GM23338 (cell line): Measurements from ENCODE around the gene PALLD.

ENCODE experiments used
- EZH2 ChIP-seq: fragments of 200-600 bp; sonication (generic); IDR thresholded peaks from one replicate; pipeline ENCODE4 v1.8.0; 2017; ENCODE audit warnings: antibody characterized with exemption, mild to moderate bottlenecking, low read depth; ENCODE audit not compliant: unreplicated experiment
- POLR2AphosphoS5 ChIP-seq: IDR thresholded peaks from 2 replicates; pipeline ENCODE4 v1.6.1; 2016; ENCODE audit warnings: antibody characterized with exemption, low read depth
- TF ChIP-seq, protein P1 (sequence below): IDR thresholded peaks from 2 replicates; pipeline ENCODE4 v1.6.1; 2016; ENCODE audit warnings: antibody characterized with exemption
- TF ChIP-seq, protein P2 (sequence below), 2 experiments: fragments of 200-600 bp in 1 of 2; sonication (generic) in 1 of 2; conservative IDR thresholded peaks; 2 replicates each; pipeline versions ENCODE4 v1.5.1 to v1.6.1; 2016 to 2017; ENCODE audit warnings: antibody characterized with exemption in 2 of 2, low read depth in 2 of 2, mild to moderate bottlenecking in 2 of 2, moderate library complexity in 1 of 2
- TF ChIP-seq, protein P3 (sequence below): IDR thresholded peaks from one replicate; pipeline ENCODE4 v1.6.1; 2018; ENCODE audit warnings: antibody characterized with exemption; ENCODE audit not compliant: unreplicated experiment

DNA sequence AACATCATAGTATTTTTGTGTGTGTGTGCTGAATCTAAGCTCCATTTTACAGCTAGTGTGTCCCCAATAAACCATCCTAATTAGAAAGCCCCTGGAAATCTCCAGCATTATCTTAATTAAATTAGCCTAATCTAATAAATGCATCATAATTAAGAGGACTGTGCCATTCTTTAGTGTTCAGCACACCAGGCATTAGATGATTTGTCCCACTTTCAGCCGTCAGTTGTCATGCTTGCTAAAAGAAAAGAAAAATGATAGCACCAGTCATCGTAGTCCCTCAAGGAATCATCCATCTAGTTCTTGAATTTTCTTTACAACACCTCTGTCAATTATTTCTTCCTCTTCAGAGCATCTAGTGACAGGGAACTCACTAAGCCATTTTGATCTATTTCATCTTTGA, 155.9 kb downstream of the PALLD start:
- TF ChIP-seq, protein P1, sequence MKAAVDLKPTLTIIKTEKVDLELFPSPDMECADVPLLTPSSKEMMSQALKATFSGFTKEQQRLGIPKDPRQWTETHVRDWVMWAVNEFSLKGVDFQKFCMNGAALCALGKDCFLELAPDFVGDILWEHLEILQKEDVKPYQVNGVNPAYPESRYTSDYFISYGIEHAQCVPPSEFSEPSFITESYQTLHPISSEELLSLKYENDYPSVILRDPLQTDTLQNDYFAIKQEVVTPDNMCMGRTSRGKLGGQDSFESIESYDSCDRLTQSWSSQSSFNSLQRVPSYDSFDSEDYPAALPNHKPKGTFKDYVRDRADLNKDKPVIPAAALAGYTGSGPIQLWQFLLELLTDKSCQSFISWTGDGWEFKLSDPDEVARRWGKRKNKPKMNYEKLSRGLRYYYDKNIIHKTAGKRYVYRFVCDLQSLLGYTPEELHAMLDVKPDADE: no peak
- TF ChIP-seq, protein P2, sequence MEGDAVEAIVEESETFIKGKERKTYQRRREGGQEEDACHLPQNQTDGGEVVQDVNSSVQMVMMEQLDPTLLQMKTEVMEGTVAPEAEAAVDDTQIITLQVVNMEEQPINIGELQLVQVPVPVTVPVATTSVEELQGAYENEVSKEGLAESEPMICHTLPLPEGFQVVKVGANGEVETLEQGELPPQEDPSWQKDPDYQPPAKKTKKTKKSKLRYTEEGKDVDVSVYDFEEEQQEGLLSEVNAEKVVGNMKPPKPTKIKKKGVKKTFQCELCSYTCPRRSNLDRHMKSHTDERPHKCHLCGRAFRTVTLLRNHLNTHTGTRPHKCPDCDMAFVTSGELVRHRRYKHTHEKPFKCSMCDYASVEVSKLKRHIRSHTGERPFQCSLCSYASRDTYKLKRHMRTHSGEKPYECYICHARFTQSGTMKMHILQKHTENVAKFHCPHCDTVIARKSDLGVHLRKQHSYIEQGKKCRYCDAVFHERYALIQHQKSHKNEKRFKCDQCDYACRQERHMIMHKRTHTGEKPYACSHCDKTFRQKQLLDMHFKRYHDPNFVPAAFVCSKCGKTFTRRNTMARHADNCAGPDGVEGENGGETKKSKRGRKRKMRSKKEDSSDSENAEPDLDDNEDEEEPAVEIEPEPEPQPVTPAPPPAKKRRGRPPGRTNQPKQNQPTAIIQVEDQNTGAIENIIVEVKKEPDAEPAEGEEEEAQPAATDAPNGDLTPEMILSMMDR (conservative IDR thresholded peaks at IDR 0.05; ENCODE audit: low read depth in 2 of 2): no peak
- TF ChIP-seq, protein P3, sequence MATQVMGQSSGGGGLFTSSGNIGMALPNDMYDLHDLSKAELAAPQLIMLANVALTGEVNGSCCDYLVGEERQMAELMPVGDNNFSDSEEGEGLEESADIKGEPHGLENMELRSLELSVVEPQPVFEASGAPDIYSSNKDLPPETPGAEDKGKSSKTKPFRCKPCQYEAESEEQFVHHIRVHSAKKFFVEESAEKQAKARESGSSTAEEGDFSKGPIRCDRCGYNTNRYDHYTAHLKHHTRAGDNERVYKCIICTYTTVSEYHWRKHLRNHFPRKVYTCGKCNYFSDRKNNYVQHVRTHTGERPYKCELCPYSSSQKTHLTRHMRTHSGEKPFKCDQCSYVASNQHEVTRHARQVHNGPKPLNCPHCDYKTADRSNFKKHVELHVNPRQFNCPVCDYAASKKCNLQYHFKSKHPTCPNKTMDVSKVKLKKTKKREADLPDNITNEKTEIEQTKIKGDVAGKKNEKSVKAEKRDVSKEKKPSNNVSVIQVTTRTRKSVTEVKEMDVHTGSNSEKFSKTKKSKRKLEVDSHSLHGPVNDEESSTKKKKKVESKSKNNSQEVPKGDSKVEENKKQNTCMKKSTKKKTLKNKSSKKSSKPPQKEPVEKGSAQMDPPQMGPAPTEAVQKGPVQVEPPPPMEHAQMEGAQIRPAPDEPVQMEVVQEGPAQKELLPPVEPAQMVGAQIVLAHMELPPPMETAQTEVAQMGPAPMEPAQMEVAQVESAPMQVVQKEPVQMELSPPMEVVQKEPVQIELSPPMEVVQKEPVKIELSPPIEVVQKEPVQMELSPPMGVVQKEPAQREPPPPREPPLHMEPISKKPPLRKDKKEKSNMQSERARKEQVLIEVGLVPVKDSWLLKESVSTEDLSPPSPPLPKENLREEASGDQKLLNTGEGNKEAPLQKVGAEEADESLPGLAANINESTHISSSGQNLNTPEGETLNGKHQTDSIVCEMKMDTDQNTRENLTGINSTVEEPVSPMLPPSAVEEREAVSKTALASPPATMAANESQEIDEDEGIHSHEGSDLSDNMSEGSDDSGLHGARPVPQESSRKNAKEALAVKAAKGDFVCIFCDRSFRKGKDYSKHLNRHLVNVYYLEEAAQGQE: no peak
- TF ChIP-seq EZH2 (no peak), POLR2AphosphoS5 (no peak)
